Fibroblast of the conjunctiva (primary cell): ENCODE data around the gene GRK5.
"Not testable (repeated sequence)": the region's sequence is repeated elsewhere in the genome, so short reads cannot be mapped to it uniquely, and the experiment has no call there.

Experiments used
- DNase-seq: peaks from one replicate; pipeline ENCODE4 v3.0.0-alpha.2; 2010; ENCODE audit warnings: low read depth

The GRK5 gene

DNA sequence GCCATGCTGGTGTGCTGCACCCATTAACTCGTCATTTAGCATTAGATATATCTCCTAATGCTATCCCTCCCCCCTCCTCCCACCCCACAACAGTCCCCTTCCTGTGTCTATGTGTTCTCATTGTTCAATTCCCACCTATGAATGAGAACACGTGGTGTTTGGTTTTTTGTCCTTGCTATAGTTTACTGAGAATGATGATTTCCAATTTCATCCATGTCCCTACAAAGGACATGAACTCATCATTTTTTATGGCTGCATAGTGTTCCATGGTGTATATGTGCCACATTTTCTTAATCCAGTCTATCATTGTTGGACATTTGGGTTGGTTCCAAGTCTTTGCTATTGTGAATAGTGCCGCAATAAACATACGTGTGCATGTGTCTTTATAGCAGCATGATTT, 68.8 kb downstream of the GRK5 start:
- not testable (repeated sequence) for DNase-seq

DNA sequence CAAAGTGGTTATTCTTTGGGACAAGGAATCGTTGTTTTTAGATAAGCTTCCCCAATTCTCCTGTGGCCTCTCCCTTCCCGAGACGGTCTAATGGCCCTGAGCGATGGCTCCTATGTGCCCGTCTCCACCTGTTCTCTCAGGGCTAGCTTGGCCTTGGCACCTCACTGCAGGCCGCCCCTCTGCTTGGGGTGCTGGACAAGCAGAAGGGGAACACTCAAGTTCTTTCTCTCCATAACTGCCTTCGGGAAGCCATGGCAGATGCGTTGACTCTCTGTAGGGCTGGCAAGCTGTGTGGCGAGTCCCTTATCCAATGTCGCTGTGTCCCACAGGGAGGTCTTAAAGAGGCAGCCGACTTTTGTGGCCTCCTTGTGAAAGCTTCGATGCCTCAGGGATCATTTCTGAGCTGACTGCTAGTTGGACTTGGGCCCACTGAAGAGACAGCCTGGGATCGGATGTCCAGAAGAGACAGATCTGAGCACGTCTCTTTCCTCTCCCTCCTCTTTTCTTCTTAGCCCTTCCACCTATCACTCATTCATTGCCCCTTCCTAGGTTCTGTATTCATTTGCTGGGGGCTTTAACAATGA, 70.8 kb downstream of the GRK5 start:
- DNase-seq: no peak

DNA sequence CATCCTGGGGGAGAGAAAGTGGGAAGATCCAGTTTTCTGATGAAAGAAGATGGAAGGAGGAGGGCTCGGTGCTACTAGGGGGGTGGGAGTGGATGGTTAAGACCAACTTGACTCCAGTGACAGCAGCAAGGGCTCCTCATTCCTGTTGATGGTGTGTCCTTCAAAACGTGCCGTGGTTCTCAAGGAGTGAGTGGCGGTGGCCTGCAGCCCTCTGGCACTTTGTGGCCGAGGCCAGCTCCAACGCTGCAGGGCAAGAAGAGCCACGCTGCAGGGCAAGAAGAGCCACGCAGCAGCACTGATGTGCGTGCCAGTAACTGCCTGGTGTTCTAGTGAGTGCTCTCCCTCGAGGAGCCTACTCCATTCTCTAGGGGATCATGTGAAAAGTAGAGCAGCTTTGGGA, 72.1 kb downstream of the GRK5 start:
- DNase-seq: no peak

DNA sequence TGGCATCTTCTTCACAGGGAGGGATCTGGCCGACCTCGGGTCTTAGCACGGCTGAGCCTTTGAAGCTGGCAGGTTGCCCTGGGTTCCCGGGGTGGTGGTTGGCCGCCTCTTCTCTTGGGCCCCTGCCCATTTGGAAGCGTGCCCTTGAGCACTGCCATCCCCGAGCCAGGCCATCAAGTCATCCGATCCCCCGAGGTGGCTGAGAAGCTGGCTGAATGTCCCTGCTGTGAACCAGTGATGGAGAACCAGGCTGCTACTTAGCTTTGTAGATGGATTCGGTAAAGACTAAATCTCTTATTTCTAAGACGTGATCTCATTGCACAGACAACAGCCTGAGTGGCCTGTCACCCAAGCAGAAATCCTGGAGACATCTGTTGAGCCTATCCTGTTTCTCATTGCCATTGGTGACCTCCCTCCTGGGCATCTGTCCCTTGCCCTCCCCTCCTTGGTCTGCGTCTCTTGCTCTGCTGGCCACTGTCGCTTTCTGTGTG, 74.3 kb downstream of the GRK5 start:
- no peak for DNase-seq

DNA sequence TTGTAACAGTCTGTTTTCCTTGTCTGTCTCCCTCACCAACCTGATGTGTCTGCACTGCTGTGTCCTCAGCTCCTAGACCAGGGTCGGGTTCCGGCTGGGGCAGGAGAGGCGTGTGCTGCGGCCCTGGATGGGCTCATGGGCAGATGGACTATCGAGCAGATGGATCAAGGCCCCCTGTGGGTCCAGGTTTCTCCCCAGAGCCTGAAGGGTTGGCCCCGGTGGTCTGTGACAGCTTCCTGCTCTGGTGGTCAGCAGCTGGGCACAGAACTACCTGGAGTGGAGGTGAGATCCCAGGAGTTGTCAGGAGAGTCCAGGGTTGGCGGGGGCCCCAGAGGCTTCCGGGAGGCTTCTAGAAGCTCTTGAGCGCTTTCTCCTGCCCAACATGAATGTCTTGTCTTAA, 75.1 kb downstream of the GRK5 start:
- DNase-seq: no peak

DNA sequence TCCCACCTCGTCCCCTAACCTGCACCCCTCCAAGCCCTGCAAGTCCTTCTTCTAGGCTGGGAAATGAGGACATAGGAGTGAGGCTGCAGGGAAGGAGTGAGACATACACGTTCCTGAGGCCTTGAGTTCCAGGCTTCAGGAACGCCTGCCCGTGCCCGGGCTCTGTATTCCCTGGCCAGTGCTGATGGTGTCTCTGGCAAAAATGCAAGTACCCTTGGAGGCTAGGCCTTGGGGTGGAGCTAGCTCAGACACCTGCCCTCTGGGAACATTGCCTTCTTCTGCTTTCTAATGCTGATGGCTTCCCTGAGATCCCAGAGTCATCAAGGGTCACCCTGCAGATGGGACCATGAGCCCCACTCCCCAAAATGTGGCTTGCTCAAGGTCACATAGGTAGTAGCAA, 76.0 kb downstream of the GRK5 start:
- no peak for DNase-seq

DNA sequence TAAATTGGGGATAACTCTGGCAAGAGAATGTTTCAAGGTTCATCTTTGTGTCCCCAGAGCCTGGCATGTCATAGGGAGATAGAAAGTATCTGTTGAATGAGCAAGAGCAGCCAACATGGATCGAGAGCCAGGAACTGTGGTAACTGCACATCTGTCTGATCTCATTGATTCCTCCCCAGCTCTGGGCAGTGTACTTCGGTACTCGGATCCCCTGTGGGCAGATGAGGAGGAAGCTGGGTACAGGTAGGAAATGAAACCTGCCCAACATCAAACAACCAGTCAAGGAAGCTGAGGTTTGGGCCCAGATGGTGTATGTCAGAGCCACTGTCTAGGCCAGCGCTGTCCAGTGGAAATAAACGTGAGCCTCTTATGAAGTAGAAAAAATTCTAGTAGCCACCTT, 76.4 kb downstream of the GRK5 start:
- DNase-seq: no peak

DNA sequence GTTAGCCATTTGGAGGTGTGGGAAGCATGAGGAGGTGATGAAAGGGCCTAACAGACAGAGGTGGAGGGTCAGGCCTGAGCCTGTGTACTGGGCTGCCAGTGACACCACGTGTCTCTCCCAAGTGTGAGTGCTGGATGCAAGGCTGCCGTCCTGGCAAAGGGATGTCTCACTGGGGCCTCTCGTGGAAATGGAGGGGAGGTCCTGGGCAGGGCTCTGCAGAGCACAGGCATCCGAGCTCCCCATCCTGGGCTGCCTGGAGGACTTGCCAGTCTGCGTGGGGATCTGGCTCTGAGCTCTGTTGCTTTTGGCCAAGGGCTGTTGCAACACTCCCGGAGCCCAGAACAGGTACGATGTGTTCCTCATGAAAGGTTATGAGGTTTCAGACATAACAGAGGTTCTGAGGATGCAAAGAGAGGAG, 77.3 kb downstream of the GRK5 start:
- DNase-seq: no peak

DNA sequence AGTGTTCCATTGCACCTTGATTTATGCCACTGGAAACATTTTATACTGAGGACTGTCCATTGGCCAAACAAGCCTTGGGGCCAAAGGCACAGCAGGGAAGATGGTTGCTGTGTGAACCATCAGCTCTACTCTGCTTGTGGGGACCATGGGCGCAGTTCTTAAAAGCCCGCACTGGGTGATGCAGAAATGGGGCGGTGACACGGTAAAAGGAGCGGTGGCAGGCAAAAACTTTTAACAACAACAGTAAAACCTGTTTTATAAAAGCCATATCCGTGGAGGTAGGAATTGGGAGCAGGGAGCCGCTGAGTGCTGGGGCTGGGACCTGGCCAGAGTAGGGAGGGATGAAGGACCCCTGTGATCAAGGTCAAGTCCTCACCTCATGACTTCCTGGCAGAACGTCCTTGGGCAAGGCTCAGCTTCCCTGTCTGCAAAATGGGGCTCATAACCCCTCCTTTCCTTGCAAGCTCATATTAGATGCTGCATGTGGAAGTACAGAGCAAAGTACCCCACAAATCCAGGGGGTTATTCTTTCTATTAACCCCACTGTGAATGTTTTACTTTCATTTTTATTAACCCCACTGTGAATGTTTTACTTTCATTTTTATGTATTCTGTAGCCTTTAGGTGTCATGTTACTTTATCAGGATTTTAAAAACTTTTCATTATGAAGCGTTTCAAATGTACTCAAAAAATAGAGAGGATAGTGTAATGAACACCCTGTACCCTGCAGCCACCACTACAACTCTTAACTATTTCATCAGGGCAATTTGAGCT, 78.3 kb downstream of the GRK5 start:
- no peak for DNase-seq

DNA sequence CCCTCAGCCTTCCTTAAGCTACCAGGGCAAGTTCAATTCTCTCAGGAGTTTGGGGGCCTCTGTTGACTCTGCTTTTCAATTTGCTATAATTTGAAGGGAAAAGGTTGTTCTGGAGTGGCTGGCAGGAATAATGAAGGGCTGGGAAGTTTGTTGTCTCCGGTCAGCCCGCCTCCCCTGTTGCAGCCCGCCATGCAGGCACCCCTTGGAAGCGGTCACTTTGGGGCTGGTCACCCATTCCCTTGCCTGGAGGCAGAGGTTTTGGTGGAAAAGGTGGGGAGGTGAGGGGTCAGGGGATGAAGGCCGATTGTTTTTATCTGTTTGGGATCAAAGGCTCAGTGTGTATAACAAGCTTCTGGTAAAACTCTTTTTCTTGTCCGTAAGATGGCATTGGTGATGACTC, 79.1 kb downstream of the GRK5 start:
- DNase-seq: no peak

DNA sequence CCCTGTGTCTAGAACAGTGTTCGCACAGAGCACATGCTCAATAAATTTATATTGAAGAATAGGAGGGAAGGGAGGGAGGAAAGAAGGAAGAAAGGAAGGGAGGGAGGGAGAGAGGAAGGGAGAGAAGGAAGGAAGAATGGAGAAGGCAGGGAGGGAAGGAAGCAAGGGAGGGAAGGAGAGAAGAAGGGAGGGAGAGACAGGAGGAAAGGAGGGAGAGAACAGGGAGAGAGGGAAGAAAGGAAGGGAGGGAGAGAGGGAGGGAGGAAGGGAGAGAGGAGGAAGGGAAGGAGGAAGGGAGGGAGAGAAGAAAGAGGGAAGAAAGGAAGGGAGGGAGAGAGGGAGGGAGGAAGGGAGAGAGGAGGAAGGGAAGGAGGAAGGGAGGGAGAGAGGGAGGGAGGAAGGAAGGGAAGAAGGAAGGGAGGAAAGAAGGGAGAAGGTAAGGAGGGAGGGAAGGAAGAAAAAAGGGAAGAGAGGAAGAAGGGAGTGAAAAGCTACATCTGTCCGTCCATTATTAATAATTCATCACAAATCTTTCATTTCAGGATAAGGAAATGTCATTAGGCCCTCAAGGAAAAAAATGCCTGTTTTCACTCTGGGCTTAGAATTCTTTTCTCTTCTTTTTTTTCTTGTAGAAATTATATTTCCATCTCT, 79.7 kb downstream of the GRK5 start:
- no peak for DNase-seq

DNA sequence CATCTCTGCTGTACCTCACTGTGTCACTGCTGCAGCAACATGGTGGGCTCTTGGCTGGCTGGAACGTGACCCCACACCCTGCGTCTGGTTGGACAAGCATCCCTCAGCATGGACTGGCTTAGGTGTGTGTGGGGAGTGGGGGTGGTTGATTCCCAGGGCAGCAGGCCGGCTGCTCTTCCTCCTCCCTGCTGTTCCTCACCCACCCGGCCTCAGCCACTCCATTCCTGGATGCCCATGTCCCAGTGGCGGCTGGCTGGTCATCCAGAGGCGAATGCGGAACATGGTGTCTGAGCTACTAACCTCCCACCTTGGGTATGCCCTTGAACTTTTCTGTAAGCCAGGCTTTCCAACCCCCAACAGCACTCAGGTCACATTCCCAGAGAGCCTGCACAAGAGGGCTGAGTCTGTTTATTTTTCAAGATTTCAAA, 81.2 kb downstream of the GRK5 start:
- DNase-seq: no peak

DNA sequence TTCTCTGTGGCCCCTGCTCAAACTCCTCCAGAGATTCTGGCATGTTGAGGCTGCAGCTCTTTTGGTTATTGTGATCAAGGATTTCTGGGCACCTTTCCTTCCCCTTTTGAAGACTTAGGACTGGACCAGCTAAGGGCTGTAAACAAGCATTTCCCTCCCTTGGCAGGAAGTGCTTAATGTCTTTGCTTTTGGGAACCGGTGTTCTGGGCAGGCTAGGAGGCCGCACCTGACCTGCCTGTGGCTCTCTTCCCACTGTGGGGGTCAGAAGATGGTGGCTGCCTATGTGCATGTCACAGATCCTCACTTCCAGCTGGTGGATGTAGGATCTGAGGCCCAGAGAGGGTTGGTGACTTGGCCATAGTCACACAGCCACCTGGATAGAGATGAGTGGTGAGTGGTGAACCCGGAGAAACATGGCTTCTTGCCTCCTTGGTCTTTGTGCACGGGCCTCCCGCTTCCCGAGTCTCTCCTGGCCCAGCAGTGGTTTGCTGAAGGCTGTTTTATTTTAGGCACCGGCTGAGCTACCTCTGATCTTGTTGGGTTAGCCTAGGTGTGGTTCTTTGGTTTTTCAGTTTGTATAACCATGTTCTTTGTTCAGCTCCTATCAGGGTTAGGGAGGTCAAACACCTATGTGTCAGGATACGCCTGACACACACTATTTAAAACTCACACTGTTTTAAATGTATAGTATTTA, 82.0 kb downstream of the GRK5 start:
- DNase-seq: no peak

DNA sequence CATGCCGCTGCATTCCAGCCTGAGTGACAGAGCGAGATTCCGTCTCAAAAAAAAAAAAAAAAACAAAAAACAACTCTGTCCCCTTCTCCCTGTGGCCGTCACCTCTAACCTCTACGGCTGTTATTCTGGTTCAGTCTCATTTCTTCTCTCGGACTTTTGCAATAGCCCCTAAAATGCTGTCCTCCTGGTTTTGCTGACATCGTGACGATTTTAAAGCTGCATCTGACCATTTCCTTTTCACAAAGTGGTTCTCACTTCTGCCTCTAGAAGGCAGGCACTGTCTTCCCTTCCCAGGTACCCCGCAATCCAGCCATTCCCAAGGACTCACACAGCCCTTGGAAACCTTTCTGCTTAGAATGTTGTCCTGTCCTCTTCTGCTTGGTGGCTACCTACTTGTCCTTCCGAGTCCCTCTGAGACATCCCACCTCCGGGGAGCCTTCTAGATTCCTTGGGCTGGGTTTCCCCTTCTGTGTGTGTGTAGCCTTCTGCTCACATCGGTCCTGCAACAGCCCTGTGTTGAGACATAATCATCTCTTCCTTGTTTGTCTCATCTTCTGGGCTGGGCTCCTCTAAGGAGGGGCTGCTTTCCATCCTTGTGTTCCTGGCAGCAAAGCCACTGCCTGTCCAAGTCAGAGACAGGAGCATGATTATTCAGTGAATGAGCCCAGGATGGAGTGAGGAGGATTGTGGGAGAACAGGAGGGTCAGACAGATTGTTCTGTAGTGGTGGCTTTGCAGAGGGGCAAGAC, 83.1 kb downstream of the GRK5 start:
- DNase-seq: no peak

DNA sequence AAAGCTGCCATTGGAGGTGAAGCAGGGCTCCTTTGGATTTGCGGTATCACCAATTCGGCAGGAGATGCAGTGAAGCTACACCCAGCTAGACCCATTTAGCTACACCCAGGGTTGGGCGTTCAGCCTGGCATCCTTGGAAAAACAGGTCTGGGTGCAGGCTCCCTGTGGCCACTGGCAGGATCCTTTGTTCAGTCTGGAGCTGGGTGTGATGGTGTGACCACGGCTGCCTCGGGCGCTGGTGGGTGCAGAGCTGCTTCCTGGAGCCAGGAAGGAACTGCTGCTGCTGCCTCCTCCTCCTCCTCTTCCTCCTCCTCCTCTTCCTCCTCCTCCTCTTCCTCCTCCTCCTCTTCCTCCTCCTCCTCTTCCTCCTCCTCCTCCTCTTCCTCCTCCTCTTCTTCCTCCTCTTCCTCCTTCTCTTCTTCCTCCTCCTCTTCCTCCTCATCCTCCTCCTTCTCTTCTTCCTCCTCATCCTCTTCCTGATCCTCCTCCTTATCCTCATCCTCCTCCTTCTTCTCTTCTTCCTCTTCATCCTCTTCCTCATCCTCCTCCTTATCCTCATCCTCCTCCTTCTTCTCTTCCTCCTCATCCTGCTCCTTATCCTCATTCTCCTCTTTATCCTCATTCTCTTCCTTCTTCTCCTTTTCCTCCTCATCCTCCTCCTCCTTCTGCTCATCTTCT, 84.0 kb downstream of the GRK5 start:
- no peak for DNase-seq

DNA sequence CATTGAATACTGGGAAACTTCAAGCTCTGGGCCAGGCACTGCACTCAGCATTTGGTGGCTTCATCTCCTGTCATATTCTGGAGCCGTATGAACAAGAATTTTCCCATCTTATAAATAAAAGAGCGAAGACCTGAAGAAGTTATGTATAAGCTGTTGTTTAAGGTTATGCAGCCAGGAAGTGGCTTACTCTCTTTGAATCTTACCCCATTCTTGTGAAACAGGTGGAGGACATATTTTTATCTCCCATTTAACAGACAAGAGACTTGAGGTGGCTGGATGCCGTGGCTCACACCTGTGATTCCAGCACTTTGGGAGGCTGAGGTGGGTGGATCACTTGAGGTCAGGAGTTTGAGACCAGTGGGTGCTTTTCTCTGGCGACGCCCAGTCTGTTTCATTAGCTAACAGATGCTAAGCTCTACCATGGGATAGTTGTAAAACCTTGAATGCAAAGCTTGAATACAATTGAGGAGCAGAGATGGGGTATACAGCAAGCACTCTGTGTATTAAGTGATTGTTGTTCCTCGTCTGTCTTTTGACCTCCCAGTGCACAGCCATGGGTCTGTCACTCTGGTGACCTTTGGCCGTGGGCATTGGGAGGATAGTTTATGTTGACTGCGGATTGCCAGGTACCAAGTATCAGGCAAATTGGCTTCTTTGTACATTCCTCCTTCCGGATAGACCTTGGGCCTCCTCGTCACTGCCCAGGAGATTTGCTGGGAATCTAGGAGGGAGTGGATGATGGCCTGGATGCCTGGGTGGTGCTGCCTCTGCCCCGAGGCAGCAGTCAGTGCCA, 85.8 kb downstream of the GRK5 start:
- DNase-seq: no peak

DNA sequence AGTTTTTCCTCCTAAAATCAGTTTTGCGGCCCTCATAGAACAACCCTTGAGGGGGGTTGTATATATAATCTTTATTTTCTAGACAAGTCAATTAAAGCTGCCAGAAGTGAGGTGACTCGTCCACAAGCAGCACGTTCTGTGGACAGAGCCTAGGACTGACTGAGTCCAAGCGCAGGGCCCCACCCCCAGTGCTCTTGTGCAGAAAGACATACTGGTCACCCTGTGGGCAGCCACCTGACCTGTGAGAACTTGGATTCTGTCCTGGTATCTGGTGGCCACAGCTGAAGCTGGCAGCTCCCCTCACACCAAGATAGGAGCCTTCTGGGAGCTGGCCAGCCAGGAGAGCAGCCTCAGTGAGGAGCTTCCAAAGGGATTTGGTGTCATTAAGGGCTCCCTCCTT, 89.3 kb downstream of the GRK5 start:
- DNase-seq: no peak

DNA sequence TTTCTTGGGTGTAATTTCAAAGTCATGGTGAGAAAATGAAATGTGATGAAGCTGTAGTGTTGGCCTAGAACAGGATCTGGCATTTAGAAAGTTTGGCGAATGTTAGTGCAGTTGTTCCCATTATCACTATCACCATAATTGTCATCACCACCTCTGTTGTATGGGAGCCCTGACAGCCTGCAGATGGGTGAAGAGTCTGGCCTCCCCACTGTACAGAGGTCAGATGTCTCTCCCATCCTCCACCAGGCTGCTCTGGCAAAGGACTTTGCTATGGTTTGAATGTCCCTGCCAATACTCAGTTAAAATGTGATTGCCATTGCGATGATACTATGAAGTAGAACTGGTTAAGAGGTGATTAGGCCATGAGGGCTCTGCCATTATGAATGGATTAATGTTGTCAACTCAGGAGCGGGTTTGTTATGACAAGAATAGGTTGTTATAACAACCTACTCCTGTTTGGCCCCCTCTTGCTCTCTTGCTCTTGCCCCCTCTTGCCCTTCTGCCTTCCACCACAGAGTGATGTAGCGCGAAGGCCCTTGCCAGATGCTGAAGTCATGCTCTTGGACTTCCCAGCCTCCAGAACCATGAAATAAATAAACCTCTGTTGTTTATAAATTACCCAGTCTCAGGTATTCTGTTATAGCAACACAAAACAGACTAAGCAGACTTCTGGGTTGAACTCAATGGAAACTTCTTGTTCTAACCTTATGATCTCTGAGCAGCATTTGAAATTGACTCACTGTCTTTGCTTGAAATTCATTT, 90.0 kb downstream of the GRK5 start:
- DNase-seq: no peak

DNA sequence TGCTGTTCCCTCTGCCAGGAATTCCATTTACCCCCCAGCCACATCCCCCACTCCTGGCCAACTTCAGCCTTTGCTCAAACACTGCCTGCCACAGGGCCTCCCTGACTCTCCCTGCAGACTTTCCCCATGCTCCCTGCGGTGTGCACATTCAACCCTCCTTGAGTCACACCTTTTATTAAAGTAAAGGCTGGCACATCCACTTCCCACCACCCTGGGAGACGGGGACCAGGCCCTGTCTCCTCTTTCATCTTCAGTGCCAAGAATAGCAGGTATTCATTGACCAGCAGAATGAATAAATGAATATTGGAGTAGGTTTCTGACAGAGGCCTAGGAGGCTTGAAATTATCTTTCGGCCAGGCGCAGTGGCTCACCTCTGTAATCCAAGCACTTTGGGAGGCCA, 91.4 kb downstream of the GRK5 start:
- no peak for DNase-seq

DNA sequence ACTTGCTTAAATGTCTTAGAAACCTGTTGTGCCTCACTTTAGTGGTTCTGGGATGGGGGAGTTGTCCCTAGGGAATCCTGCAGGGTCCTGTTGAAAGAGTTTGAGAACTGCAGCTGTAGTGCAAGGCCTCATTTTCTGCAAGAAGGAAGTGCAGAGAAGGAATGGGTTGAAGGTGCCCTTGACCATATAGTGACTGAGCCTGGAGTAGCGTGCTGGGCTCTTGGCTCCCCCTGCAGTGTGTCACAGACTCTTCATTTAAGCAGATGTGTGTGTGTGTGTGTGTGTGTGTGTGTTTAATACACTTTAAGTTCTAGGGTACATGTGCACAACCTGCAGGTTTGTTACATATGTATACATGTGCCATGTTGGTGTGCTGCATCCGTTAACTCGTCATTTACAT, 92.2 kb downstream of the GRK5 start:
- no peak for DNase-seq
